Neural cell (in vitro differentiated cells): Measurements from ENCODE around the gene NRCAM. TPM values are rescaled to one million over a fixed set of nuclear protein-coding genes. Genes with fewer than 3 reads are reported as not detected.

ENCODE experiments used
- H2AFZ ChIP-seq: fragments of 200-600, 300-800 bp; sonication (generic), shearing (Covaris generic); 2 replicates; pipeline ENCODE4 v1.6.0; 2014; ENCODE audit warnings: low read depth, mild to moderate bottlenecking, antibody characterized with exemption, low read length, moderate library complexity
- H3F3A ChIP-seq: fragments of 200-600 bp; shearing (Covaris generic); 2 replicates; pipeline ENCODE4 v1.6.1; 2016; ENCODE audit warnings: mild to moderate bottlenecking, moderate library complexity, mixed read lengths, antibody characterized with exemption, low read length; ENCODE audit not compliant: insufficient read depth, poor library complexity, severe bottlenecking
- H3K27ac ChIP-seq: fragments of 200-600, 300-800 bp; sonication (generic), shearing (Covaris generic); 2 replicates; pipeline ENCODE4 v1.5.1; 2014; ENCODE audit warnings: mild to moderate bottlenecking, low read length, moderate library complexity
- H3K27me3 ChIP-seq: fragments of 300-800, 200-600 bp; sonication (generic), shearing (Covaris generic); 2 replicates; pipeline ENCODE4 v1.6.0; 2014; ENCODE audit warnings: mild to moderate bottlenecking, low read depth, low read length, moderate library complexity; ENCODE audit not compliant: insufficient read depth
- H3K36me3 ChIP-seq: fragments of 300-800, 200-600 bp; sonication (generic), shearing (Covaris generic); 2 replicates; pipeline ENCODE4 v1.5.1; 2014; ENCODE audit warnings: mild to moderate bottlenecking, antibody characterized with exemption, low read length, moderate library complexity; ENCODE audit not compliant: insufficient read depth
- H3K4me2 ChIP-seq: fragments of 300-800, 200-600 bp; sonication (generic), shearing (Covaris generic); 2 replicates; pipeline ENCODE4 v1.6.0; 2014; ENCODE audit warnings: mild to moderate bottlenecking, low read length
- H3K4me3 ChIP-seq: fragments of 300-800, 200-600 bp; sonication (generic), shearing (Covaris generic); 2 replicates; pipeline ENCODE4 v1.5.1; 2014; ENCODE audit warnings: mild to moderate bottlenecking, low read length, moderate library complexity
- H3K79me2 ChIP-seq: fragments of 200-600 bp; shearing (Covaris generic); replicated peaks from 2 replicates; pipeline ENCODE4 v1.6.0; 2014; ENCODE audit warnings: mild to moderate bottlenecking, low read length, moderate library complexity; ENCODE audit not compliant: insufficient read depth
- H3K9ac ChIP-seq: fragments of 300-800, 200-600 bp; sonication (generic), shearing (Covaris generic); 2 replicates; pipeline ENCODE4 v1.6.1; 2016; ENCODE audit warnings: mild to moderate bottlenecking, low read length, mixed read lengths
- H3K9me2 ChIP-seq: fragments of 200-600 bp; shearing (Covaris generic); 2 replicates; pipeline ENCODE4 v1.6.1; 2016; ENCODE audit warnings: mild to moderate bottlenecking, low read length, mixed read lengths; ENCODE audit not compliant: insufficient read depth
- H3K9me3 ChIP-seq: fragments of 200-600, 300-800 bp; sonication (generic), shearing (Covaris generic); 2 replicates; pipeline ENCODE4 v1.6.1; 2016; ENCODE audit warnings: mild to moderate bottlenecking, mixed run types, low read length, moderate library complexity, mixed read lengths
- H4K20me1 ChIP-seq: fragments of 200-600 bp; shearing (Covaris generic); 2 replicates; pipeline ENCODE4 v1.6.1; 2016; ENCODE audit warnings: mild to moderate bottlenecking, mixed run types; ENCODE audit not compliant: insufficient read depth
- CTCF ChIP-seq: fragments of 450-650 bp; IDR thresholded peaks from 2 replicates; pipeline ENCODE4 v1.5.1; 2014; ENCODE audit warnings: antibody characterized with exemption, mild to moderate bottlenecking, moderate library complexity; ENCODE audit not compliant: poor library complexity, severe bottlenecking
- EP300 ChIP-seq: fragments of 450-650 bp; conservative IDR thresholded peaks from 2 replicates; pipeline ENCODE4 v1.6.1; 2014; ENCODE audit warnings: antibody characterized with exemption, mild to moderate bottlenecking, moderate library complexity; ENCODE audit not compliant: poor library complexity, severe bottlenecking
- EZH2 ChIP-seq: fragments of 200-600, 300-800 bp; shearing (Covaris generic), sonication (generic); IDR thresholded peaks from 2 replicates; pipeline ENCODE4 v1.6.1; 2014; ENCODE audit warnings: antibody characterized with exemption, low read length, borderline replicate concordance, mild to moderate bottlenecking; ENCODE audit not compliant: insufficient read depth, poor library complexity, severe bottlenecking
- MXI1 ChIP-seq: fragments of 450-650 bp; conservative IDR thresholded peaks from 2 replicates; pipeline ENCODE4 v1.6.1; 2014; ENCODE audit warnings: antibody characterized with exemption, mild to moderate bottlenecking; ENCODE audit not compliant: poor library complexity, severe bottlenecking
- POLR2AphosphoS5 ChIP-seq: IDR thresholded peaks from 2 replicates; pipeline ENCODE4 v1.6.1; 2012
- RAD21 ChIP-seq: fragments of 450-650 bp; conservative IDR thresholded peaks from 2 replicates; pipeline ENCODE4 v1.6.1; 2014; ENCODE audit warnings: antibody characterized with exemption, mild to moderate bottlenecking, moderate library complexity
- REST ChIP-seq: IDR thresholded peaks from 2 replicates; pipeline ENCODE4 v1.6.1; 2012; ENCODE audit warnings: borderline replicate concordance
- SMC3 ChIP-seq: fragments of 450-650 bp; conservative IDR thresholded peaks from 2 replicates; pipeline ENCODE4 v1.6.1; 2014; ENCODE audit warnings: antibody characterized with exemption, mild to moderate bottlenecking, moderate library complexity; ENCODE audit not compliant: poor library complexity
- TAF1 ChIP-seq: IDR thresholded peaks from 2 replicates; pipeline ENCODE4 v1.6.1; 2012; ENCODE audit warnings: low read depth
- polyA plus RNA-seq: library from polyadenylated mRNA; depleted of rRNA; stranded (reverse); fragments of >200 nt; gene quantifications from 2 replicates; pipeline ENCODE4 v1.2.3, GENCODE V29; 2014

Gene NRCAM
- polyA plus RNA-seq, 1 donor from 2014 or later: 90.9 TPM

DNA sequence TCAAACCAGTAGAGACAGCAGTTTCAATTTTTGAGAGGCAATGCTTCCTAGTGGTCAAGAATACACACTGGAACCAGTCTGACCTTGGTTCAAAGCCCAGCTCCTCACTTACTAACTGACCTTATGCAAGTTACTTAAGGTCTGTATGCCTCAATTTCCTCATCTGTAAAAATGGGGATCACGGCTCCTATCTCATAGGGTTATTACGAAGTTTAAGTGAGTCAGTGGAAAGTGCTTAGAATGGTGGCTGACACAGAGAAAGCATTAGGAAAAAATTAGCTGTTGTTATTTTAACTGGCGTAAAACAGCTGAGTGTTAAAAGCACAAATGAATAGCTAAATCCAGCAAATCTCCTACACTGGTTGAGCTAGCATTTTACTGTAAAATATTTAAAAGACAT is 163.7 kb downstream of the NRCAM start:
- Histone ChIP-seq H3K4me3 (no peak overlapping the region), H3K9ac (no peak overlapping the region), H3K27ac (no peak overlapping the region), H3K27me3 (no peaks in the 10 kb centered on the region), H3K79me2 (peaks cover 10% of the 10 kb centered on the region), H3K9me3 (no peaks in the 10 kb centered on the region), H2AFZ (no peak overlapping the region), H3F3A (no peaks in the 10 kb centered on the region), H4K20me1 (no peaks in the 10 kb centered on the region), H3K36me3 (no peaks in the 10 kb centered on the region), H3K4me2 (no peak overlapping the region), H3K9me2 (no peaks in the 10 kb centered on the region)
- no peak for TF ChIP-seq TAF1
- TF ChIP-seq RAD21: no peak

DNA sequence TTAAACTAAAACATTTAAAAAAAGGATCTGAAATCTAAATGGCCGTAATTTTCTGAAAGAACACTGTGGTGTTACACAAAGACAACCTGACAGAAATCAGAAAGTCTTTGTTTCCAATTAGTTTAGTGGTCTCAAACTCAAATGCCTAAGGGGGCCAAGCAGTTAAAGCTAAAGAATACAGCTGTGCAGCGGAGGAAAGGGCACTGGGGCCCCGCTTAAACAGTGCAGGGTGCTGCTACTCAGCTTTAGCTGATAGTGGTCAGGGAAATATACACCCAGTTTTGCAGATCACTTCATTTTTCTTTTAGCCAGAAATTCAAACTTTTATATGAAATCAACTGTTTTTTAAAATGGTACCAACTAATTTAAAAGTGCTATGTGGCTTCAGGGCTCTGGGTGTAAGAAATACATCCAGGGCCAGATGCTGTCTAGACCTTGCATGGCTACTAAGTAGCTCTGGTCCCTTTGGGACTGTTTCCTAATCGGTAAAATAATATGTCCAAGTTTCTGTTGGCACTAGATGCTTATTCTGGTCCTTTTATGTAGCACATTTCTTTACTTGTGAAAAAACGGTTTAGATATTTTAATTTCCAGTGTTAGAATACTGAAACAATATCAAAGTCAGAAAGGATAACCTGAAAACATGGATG is 164.3 kb downstream of the NRCAM start:
- H2AFZ ChIP-seq: no peak overlapping the region
- peaks cover 11% of the 10 kb centered on the region for H3K79me2 ChIP-seq
- H3K36me3 ChIP-seq: no peaks in the 10 kb centered on the region
- H3K27ac ChIP-seq: no peak overlapping the region
- no peak overlapping the region for H3K4me3 ChIP-seq
- no peaks in the 10 kb centered on the region for H3K9me3 ChIP-seq
- H3F3A ChIP-seq: no peaks in the 10 kb centered on the region
- TF ChIP-seq EZH2 (no peak), POLR2AphosphoS5 (no peak), EP300 (no peak), RAD21 (no peak), REST (no peak), CTCF (no peak), MXI1 (no peak), TAF1 (no peak), SMC3 (no peak)
- H3K27me3 ChIP-seq: no peaks in the 10 kb centered on the region
- H3K4me2 ChIP-seq: no peak overlapping the region
- H3K9ac ChIP-seq: no peak overlapping the region
- H3K9me2 ChIP-seq: no peaks in the 10 kb centered on the region
- H4K20me1 ChIP-seq: no peaks in the 10 kb centered on the region

- Histone ChIP-seq H4K20me1 (no peaks in the 10 kb centered on the region), H3K9me3 (no peaks in the 10 kb centered on the region), H3K27me3 (no peaks in the 10 kb centered on the region), H2AFZ (no peak overlapping the region), H3K79me2 (peaks cover 17% of the 10 kb centered on the region), H3K9me2 (no peaks in the 10 kb centered on the region), H3K9ac (no peak overlapping the region), H3K4me3 (peak overlapping the region; percentile 53), H3F3A (no peaks in the 10 kb centered on the region), H3K27ac (no peak overlapping the region), H3K4me2 (peak overlapping the region; percentile 33), H3K36me3 (no peaks in the 10 kb centered on the region)
- TF ChIP-seq POLR2AphosphoS5 (no peak), CTCF (no peak), MXI1 (no peak), RAD21 (no peak), EP300 (no peak), EZH2 (no peak), SMC3 (no peak), REST (no peak)
Observed at GRCh38 chr7:108291152-108291508, 165.1 kb downstream of the NRCAM start.
